ENCODE results near the gene TSPY1.
"Not testable (repeated sequence)": the region's sequence is repeated elsewhere in the genome, so short reads cannot be mapped to it uniquely, and the experiment has no call there.

The TSPY1 gene

GRCh38 chrY:9466655-9467054, at the start of gene TSPY1:
Gene TSPY1 (plus strand): TSS chrY:9466955. CDS start chrY:9467001, 46 bp downstream.
- not testable (repeated sequence) for H3K4me3 Mint-ChIP-seq; H3K4me1 Mint-ChIP-seq (ENCODE audit: low read depth); DNase-seq (ENCODE audit: low spot score); H3K36me3 Mint-ChIP-seq (ENCODE audit: low read depth); H3K9me3 Mint-ChIP-seq; H3K27ac Mint-ChIP-seq; H3K27me3 Mint-ChIP-seq (ENCODE audit: low read depth)

- not testable (repeated sequence) for DNase-seq (ENCODE audit: low spot score); H3K4me3 Mint-ChIP-seq; H3K4me1 Mint-ChIP-seq (ENCODE audit: low read depth); H3K27me3 Mint-ChIP-seq (ENCODE audit: low read depth); H3K27ac Mint-ChIP-seq; H3K36me3 Mint-ChIP-seq (ENCODE audit: low read depth); H3K9me3 Mint-ChIP-seq
Observed at GRCh38 chrY:9486967-9487366, 20.2 kb downstream of the TSPY1 start, which contains the start of gene TSPY9. Gene TSPY9 (plus strand): TSS chrY:9487267. CDS start chrY:9487313, 46 bp downstream.

- not testable (repeated sequence) for H3K9me3 Mint-ChIP-seq
Observed at GRCh38 chrY:9504396-9504795, 37.6 kb downstream of the TSPY1 start.

GRCh38 chrY:9516287-9516686, 49.5 kb downstream of the TSPY1 start:
- H3K27ac Mint-ChIP-seq; H3K4me3 Mint-ChIP-seq; H3K9me3 Mint-ChIP-seq; H3K36me3 Mint-ChIP-seq (ENCODE audit: low read depth); DNase-seq (ENCODE audit: low spot score); H3K4me1 Mint-ChIP-seq (ENCODE audit: low read depth); H3K27me3 Mint-ChIP-seq (ENCODE audit: low read depth): not testable (repeated sequence)

More at GRCh38 chrY:9504396-9504795, 37.6 kb downstream of the TSPY1 start:
- H3K27ac Mint-ChIP-seq; H3K27me3 Mint-ChIP-seq (ENCODE audit: low read depth); DNase-seq (ENCODE audit: low spot score); H3K4me3 Mint-ChIP-seq; H3K4me1 Mint-ChIP-seq (ENCODE audit: low read depth); H3K36me3 Mint-ChIP-seq (ENCODE audit: low read depth): not testable (repeated sequence)
